Heart left ventricle (tissue), 16 donors: ENCODE data around the gene MAT1A. TPM values are rescaled to one million over a fixed set of nuclear protein-coding genes. Genes with fewer than 3 reads are reported as not detected.

Experiments
- ATAC-seq, 4 donors: fragments of 200-7000 bp; cut with Tn5 transposase; one replicate each; pipeline ENCODE4 v1.9.1; 2020 to 2022; ENCODE audit warnings: moderate library complexity in 4 of 4, mild to moderate bottlenecking in 3 of 4, moderate number of reproducible peaks in 1 of 4
- DNase-seq, 5 donors: peaks; one replicate each; pipeline ENCODE4 v3.0.0-alpha.2; 2020
- H3K27ac ChIP-seq, 12 donors: fragments of 200-600 bp; sonication (generic) in 4 of 12; one replicate each; pipeline versions ENCODE4 v1.5.0 to v1.8.0; 2016 to 2022; ENCODE audit warnings: mild to moderate bottlenecking in 2 of 12
- H3K27me3 ChIP-seq, 9 donors: fragments of 200-600 bp; sonication (generic) in 2 of 9; one replicate each; pipeline versions ENCODE4 v1.5.1 to v1.8.0; 2016 to 2022; ENCODE audit warnings: mild to moderate bottlenecking in 3 of 9
- H3K36me3 ChIP-seq, 9 donors: fragments of 200-600 bp; sonication (generic) in 2 of 9; one replicate each; pipeline versions ENCODE4 v1.5.0 to v1.8.0; 2018 to 2022; ENCODE audit warnings: mild to moderate bottlenecking in 2 of 9
- H3K4me1 ChIP-seq, 12 donors: fragments of 200-600 bp; sonication (generic) in 4 of 12; one replicate each; pipeline versions ENCODE4 v1.5.0 to v1.8.0; 2016 to 2022; ENCODE audit warnings: mild to moderate bottlenecking in 3 of 12
- H3K4me3 ChIP-seq, 12 donors: fragments of 200-600 bp; sonication (generic) in 4 of 12; one replicate each; pipeline versions ENCODE4 v1.5.0 to v1.8.0; 2017 to 2022; ENCODE audit warnings: mild to moderate bottlenecking in 9 of 12, moderate library complexity in 4 of 12
- H3K9me3 ChIP-seq, 12 donors: fragments of 200-600 bp; sonication (generic) in 4 of 12; one replicate each; pipeline versions ENCODE4 v1.5.0 to v1.8.0; 2016 to 2022; ENCODE audit warnings: mild to moderate bottlenecking in 1 of 12
- CTCF ChIP-seq, 12 donors: fragments of 200-600 bp; sonication (generic) in 4 of 12; IDR thresholded peaks; one replicate each; pipeline versions ENCODE4 v1.5.0 to v1.8.0; 2018 to 2022; ENCODE audit warnings: antibody characterized with exemption in 12 of 12, mild to moderate bottlenecking in 5 of 12
- POLR2A ChIP-seq, 2 donors: fragments of 450-650 bp; IDR thresholded peaks; one replicate each; pipeline ENCODE4 v1.6.1; 2017; ENCODE audit warnings: antibody characterized with exemption in 2 of 2, mild to moderate bottlenecking in 2 of 2, moderate library complexity in 2 of 2
- WGBS, 4 donors: extraction: QIAGEN DNeasy Blood & Tissue Kit in 2 of 4; methylation state at CpG; one replicate each; pipeline versions ENCODE4 v1.1.5 to v1.1.7; 2013 to 2018; 5-methylcytosine and 5-hydroxymethylcytosine counted together
- intact Hi-C, 10 donors: fragments of 100-400 bp; cut with DNase I; formaldehyde crosslinking; loops; one replicate each; pipeline versions ENCODE4 v1.11.1 to v1.14.2; 2022
- polyA plus RNA-seq, 2 donors: library from polyadenylated mRNA; stranded (reverse); fragments of 200-250 nt; gene quantifications; one replicate each; pipeline ENCODE4 v1.2.3, GENCODE V29; 2013
- total RNA-seq, 9 donors: library from RNA; depleted of rRNA in 2 of 9; stranded (reverse); fragments of >200 nt in 2 of 9; fragmentation: NEBNext Ultra II Directional in 3 of 9; extraction: Animal tissue kit (Norgen Biotek cat#: 25700) in 3 of 9; gene quantifications; one replicate each; pipeline versions ENCODE4 v1.1.0 to v1.2.4, GENCODE V29; 2016 to 2023
- donor health status: ischemic (EF 13 %, LVEDD 7.1; RV severe dilation, severe dysfunction).
- donor health status: healthy with polysubstance abuse.
- donor health status: DM: no; HTN: yes; CAD: no.
- donor health status: DM: no; HTN: no; CAD: no.
- donor health status: ischemic (EF 25% LVEDD 6.9; RV normal size, moderate dysfunction).
- donor health status: ischemic (EF 25% LVEDD 5.7; RV mildly dilated, moderate dysfunction).
- donor health status: healthy.
- donor health status: DM: yes; HTN: yes; CAD: no.
- donor health status: ischemic (EF 35%, LVEDD 5.7; RV mildly dilated, moderate dysfunction).
- donor health status: nonischemic (EF 11% LVEDD 7.7; RV severe dilation, severe dysfunction).
- donor health status: DM: yes; HTN: yes; CAD: no.
- donor health status: PGD.
- donor health status: ischemic (EF 29% LVEDD 5.4; RV normal size, mild dysfunction).
- donor health status: nonischemic (EF 23%, LVEDD 6.1; RV moderate dilation, normal function).

The MAT1A gene
- total and polyA plus RNA-seq, 11 donors, result 0.07 to 1.1 (median 0.46) TPM; not detected in 7

GRCh38 chr10:80264081-80265056, 25.1 kb downstream of the MAT1A start:
- intact Hi-C loops, result no loop called here
- 90 to 95% (median 92%) methylated on average over 18 to 25 of the region's 25 CpGs for WGBS, 4 donors
- ATAC-seq, result no peak
- Histone ChIP-seq H3K4me1 (peaks cover 0 to 9% (median 0%) of the 10 kb centered on the region in 12 donors), H3K27ac (no peak overlapping the region), H3K27me3 (peaks cover 0 to 7% (median 0%) of the 10 kb centered on the region in 9 donors), H3K9me3 (peaks cover 0 to 4% (median 0%) of the 10 kb centered on the region in 12 donors), H3K4me3 (no peak overlapping the region), H3K36me3 (no peaks in the 10 kb centered on the region)
- TF ChIP-seq POLR2A (IDR thresholded peaks at IDR 0.05), result no peak
- TF ChIP-seq CTCF (IDR thresholded peaks at IDR 0.05), result no peak
- DNase-seq, result no peak

GRCh38 chr10:80261316-80262030, 28.0 kb downstream of the MAT1A start:
- ATAC-seq, result no peak

GRCh38 chr10:80260295-80261243, 28.9 kb downstream of the MAT1A start:
- TF ChIP-seq POLR2A (IDR thresholded peaks at IDR 0.05) (no peak), CTCF (IDR thresholded peaks at IDR 0.05) (peak; percentile 66 to 88 (median 80))
- H3K4me3 ChIP-seq, result no peak overlapping the region
- intact Hi-C loops, result no loop called here
- H3K4me1 ChIP-seq, result peaks cover 0 to under 1% (median 0%) of the 10 kb centered on the region in 12 donors
- H3K27me3 ChIP-seq, result peaks cover 0 to 7% (median 0%) of the 10 kb centered on the region in 9 donors
- DNase-seq (no peak), ATAC-seq (peak in 3 of 4 donors; percentile 30 to 49 (median 42))
- peaks cover 0 to 4% (median 0%) of the 10 kb centered on the region in 12 donors for H3K9me3 ChIP-seq
- H3K27ac ChIP-seq, result no peak overlapping the region
- WGBS, 4 donors, result 55 to 60% (median 58%) methylated on average over 18 to 19 of the region's 19 CpGs
- H3K36me3 ChIP-seq, result no peaks in the 10 kb centered on the region

More at GRCh38 chr10:80261316-80262030, 28.0 kb downstream of the MAT1A start:
- Histone ChIP-seq H3K9me3 (peaks cover 0 to 4% (median 0%) of the 10 kb centered on the region in 12 donors), H3K27ac (no peak overlapping the region), H3K27me3 (peaks cover 0 to 7% (median 0%) of the 10 kb centered on the region in 9 donors), H3K4me1 (peaks cover 0 to 9% (median 0%) of the 10 kb centered on the region in 12 donors), H3K4me3 (no peak overlapping the region), H3K36me3 (no peaks in the 10 kb centered on the region)
- no peak for DNase-seq
- 93 to 96% (median 95%) methylated on average over 4 to 6 of the region's 6 CpGs for WGBS, 4 donors
- TF ChIP-seq POLR2A (IDR thresholded peaks at IDR 0.05), result no peak
- peak in 1 of 12 donors; percentile 4 for TF ChIP-seq CTCF (IDR thresholded peaks at IDR 0.05)
- intact Hi-C loops, result no loop called here
